Caco-2 (cell line): ENCODE results near the gene FBXL12. TPM values are rescaled to one million over a fixed set of nuclear protein-coding genes. Genes with fewer than 3 reads are reported as not detected.

Source experiments
- BruUV-seq: library from RNA; stranded (reverse); fragments of 400-500 nt; replicated peaks from 2 replicates; lab custom pipeline; 2021; lab: Mats Ljungman, UMichigan
- CTCF ChIA-PET: fragments of 300-600 bp; sonication (Branson Sonifier 250); formaldehyde crosslinking; loops from one replicate; lab custom pipeline; 2022; ENCODE audit warnings: antibody characterized with exemption; lab: Charles Lee
- POLR2A ChIA-PET: fragments of 300-600 bp; sonication (Branson Sonifier 250); formaldehyde crosslinking; loops from one replicate; lab custom pipeline; 2022; ENCODE audit warnings: antibody characterized with exemption; lab: Charles Lee
- DNase-seq, 2 experiments: peaks; one replicate each; pipeline versions ENCODE4 v3.0.0 to v3.0.0-alpha.2; 2020 to 2022
- H3K27me3 ChIP-seq: replicated peaks from 2 replicates; pipeline ENCODE4 v1.6.0; 2011; ENCODE audit warnings: low read length; ENCODE audit not compliant: control insufficient read depth, insufficient read depth
- H3K36me3 ChIP-seq: 2 replicates; pipeline ENCODE4 v1.5.1; 2011; ENCODE audit warnings: low read length; ENCODE audit not compliant: control insufficient read depth, insufficient read depth
- H3K4me1 ChIP-seq: fragments of 250-450 bp; sonication (Bioruptor Pico); 2 replicates; pipeline ENCODE4 v1.5.1; 2020; ENCODE audit warnings: mild to moderate bottlenecking
- H3K4me3 ChIP-seq: 2 replicates; pipeline ENCODE4 v1.5.1; 2011; ENCODE audit warnings: low read depth, mild to moderate bottlenecking, control low read depth, low read length
- H3K9me3 ChIP-seq: fragments of 250-450 bp; sonication (Bioruptor Pico); 2 replicates; pipeline ENCODE4 v1.5.1; 2020; ENCODE audit warnings: mild to moderate bottlenecking, moderate library complexity
- H3K27ac Mint-ChIP-seq: one replicate; pipeline ENCODE4 v1.8.0; 2022; ENCODE audit warnings: mixed read lengths; ENCODE audit not compliant: unreplicated experiment
- H3K27me3 Mint-ChIP-seq: one replicate; pipeline ENCODE4 v1.8.0; 2022; ENCODE audit warnings: mixed read lengths; ENCODE audit not compliant: insufficient read depth, unreplicated experiment
- H3K36me3 Mint-ChIP-seq: one replicate; pipeline ENCODE4 v1.8.0; 2022; ENCODE audit warnings: mild to moderate bottlenecking, mixed read lengths; ENCODE audit not compliant: insufficient read depth, unreplicated experiment
- H3K4me1 Mint-ChIP-seq: one replicate; pipeline ENCODE4 v1.8.0; 2022; ENCODE audit warnings: low read depth, mixed read lengths; ENCODE audit not compliant: unreplicated experiment
- H3K4me3 Mint-ChIP-seq: one replicate; pipeline ENCODE4 v1.8.0; 2022; ENCODE audit warnings: mild to moderate bottlenecking, moderate library complexity, mixed read lengths; ENCODE audit not compliant: unreplicated experiment
- H3K9me3 Mint-ChIP-seq: one replicate; pipeline ENCODE4 v1.8.0; 2022; ENCODE audit warnings: mixed read lengths; ENCODE audit not compliant: unreplicated experiment
- intact Hi-C: fragments of 100-400 bp; cut with micrococcal nuclease; formaldehyde crosslinking; loops from one replicate; pipeline ENCODE4 v1.10.0; 2022; ENCODE audit not compliant: unreplicated experiment
- total RNA-seq: library from RNA; stranded (reverse); gene quantifications from 2 replicates; pipeline ENCODE4 v1.2.3, GENCODE V29; 2022
- TF ChIP-seq, protein P1 (sequence below), 2 experiments: fragments of 200-600 bp in 1 of 2; IDR thresholded peaks; 1 replicate in 1 of 2; 2 replicates in 1 of 2; pipeline versions ENCODE4 v1.5.1 to v1.8.0; 2011 to 2022; ENCODE audit warnings: antibody characterized with exemption in 1 of 2, control low read depth in 1 of 2, inconsistent platforms in 1 of 2, low read depth in 1 of 2, low read length in 1 of 2, mild to moderate bottlenecking in 1 of 2, moderate library complexity in 1 of 2; ENCODE audit not compliant: insufficient read depth in 1 of 2, severe bottlenecking in 1 of 2, unreplicated experiment in 1 of 2

Gene FBXL12
- total RNA-seq, 1 experiment from 2014 or later = 39.9 TPM

GRCh38 chr19:9863759-9864158, 44.9 kb upstream of the FBXL12 start:
- no peaks in the 10 kb centered on the region for H3K36me3 ChIP-seq
- H3K4me1 ChIP-seq = no peaks in the 10 kb centered on the region
- H3K9me3 ChIP-seq = no peaks in the 10 kb centered on the region
- BruUV-seq = no TSS peak
- ChIA-PET CTCF (no interaction called here), POLR2A (interaction anchor here (0.7 kb wide), 1 partner anchor 74 kb away, joined by 5 read pairs; no protein-coding TSS in a partner anchor)
- intact Hi-C loops = no loop called here
- H3K4me3 ChIP-seq = no peak overlapping the region
- H3K27me3 ChIP-seq = no peaks in the 10 kb centered on the region
- TF ChIP-seq, protein P1, sequence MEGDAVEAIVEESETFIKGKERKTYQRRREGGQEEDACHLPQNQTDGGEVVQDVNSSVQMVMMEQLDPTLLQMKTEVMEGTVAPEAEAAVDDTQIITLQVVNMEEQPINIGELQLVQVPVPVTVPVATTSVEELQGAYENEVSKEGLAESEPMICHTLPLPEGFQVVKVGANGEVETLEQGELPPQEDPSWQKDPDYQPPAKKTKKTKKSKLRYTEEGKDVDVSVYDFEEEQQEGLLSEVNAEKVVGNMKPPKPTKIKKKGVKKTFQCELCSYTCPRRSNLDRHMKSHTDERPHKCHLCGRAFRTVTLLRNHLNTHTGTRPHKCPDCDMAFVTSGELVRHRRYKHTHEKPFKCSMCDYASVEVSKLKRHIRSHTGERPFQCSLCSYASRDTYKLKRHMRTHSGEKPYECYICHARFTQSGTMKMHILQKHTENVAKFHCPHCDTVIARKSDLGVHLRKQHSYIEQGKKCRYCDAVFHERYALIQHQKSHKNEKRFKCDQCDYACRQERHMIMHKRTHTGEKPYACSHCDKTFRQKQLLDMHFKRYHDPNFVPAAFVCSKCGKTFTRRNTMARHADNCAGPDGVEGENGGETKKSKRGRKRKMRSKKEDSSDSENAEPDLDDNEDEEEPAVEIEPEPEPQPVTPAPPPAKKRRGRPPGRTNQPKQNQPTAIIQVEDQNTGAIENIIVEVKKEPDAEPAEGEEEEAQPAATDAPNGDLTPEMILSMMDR (IDR thresholded peaks at IDR 0.05; ENCODE audit: insufficient read depth in 1 of 2, low read depth in 1 of 2, low read length in 1 of 2, severe bottlenecking in 1 of 2, unreplicated experiment in 1 of 2) = no peak
- Mint-ChIP-seq H3K9me3 (no peaks in the 10 kb centered on the region), H3K4me1 (no peaks in the 10 kb centered on the region), H3K27me3 (peaks cover 3% of the 10 kb centered on the region), H3K4me3 (no peak overlapping the region), H3K27ac (no peak overlapping the region), H3K36me3 (no peaks in the 10 kb centered on the region)
- DNase-seq = no peak

- no peak for DNase-seq
- no TSS peak for BruUV-seq
- ChIA-PET POLR2A (interaction anchor here (0.7 kb wide), 1 partner anchor 75 kb away, joined by 5 read pairs; no protein-coding TSS in a partner anchor), CTCF (no interaction called here)
- Histone ChIP-seq H3K27me3 (no peaks in the 10 kb centered on the region), H3K4me3 (no peak overlapping the region), H3K9me3 (no peaks in the 10 kb centered on the region), H3K36me3 (no peaks in the 10 kb centered on the region), H3K4me1 (no peaks in the 10 kb centered on the region)
- intact Hi-C loops = no loop called here
- no peaks in the 10 kb centered on the region for H3K9me3 Mint-ChIP-seq
- H3K27ac Mint-ChIP-seq = no peak overlapping the region
- TF ChIP-seq, protein P1 (IDR thresholded peaks at IDR 0.05; ENCODE audit: insufficient read depth in 1 of 2, low read depth in 1 of 2, low read length in 1 of 2, severe bottlenecking in 1 of 2, unreplicated experiment in 1 of 2) = no peak
- H3K4me1 Mint-ChIP-seq = no peaks in the 10 kb centered on the region
- no peak overlapping the region for H3K4me3 Mint-ChIP-seq
- no peaks in the 10 kb centered on the region for H3K36me3 Mint-ChIP-seq
- peaks cover 3% of the 10 kb centered on the region for H3K27me3 Mint-ChIP-seq
These were observed 44.1 kb upstream of the FBXL12 start for GRCh38 chr19:9862938-9863337.

GRCh38 chr19:9861503-9861902, 42.6 kb upstream of the FBXL12 start:
- Histone ChIP-seq H3K27me3 (no peaks in the 10 kb centered on the region), H3K9me3 (no peaks in the 10 kb centered on the region), H3K36me3 (no peaks in the 10 kb centered on the region), H3K4me1 (no peaks in the 10 kb centered on the region), H3K4me3 (no peak overlapping the region)
- no peaks in the 10 kb centered on the region for H3K4me1 Mint-ChIP-seq
- intact Hi-C loops = no loop called here
- no peak overlapping the region for H3K4me3 Mint-ChIP-seq
- peaks cover 3% of the 10 kb centered on the region for H3K27me3 Mint-ChIP-seq
- TF ChIP-seq, protein P1 (IDR thresholded peaks at IDR 0.05; ENCODE audit: insufficient read depth in 1 of 2, low read depth in 1 of 2, low read length in 1 of 2, severe bottlenecking in 1 of 2, unreplicated experiment in 1 of 2) = no peak
- BruUV-seq = no TSS peak
- no peaks in the 10 kb centered on the region for H3K9me3 Mint-ChIP-seq
- CTCF ChIA-PET = no interaction called here
- POLR2A ChIA-PET = no interaction called here
- H3K27ac Mint-ChIP-seq = no peak overlapping the region
- no peak for DNase-seq
- no peaks in the 10 kb centered on the region for H3K36me3 Mint-ChIP-seq
